Naive thymus-derived CD4-positive, alpha-beta T cell (primary cell): ENCODE measurements around the gene TMEM132D. TPM values are rescaled to one million over a fixed set of nuclear protein-coding genes. Genes with fewer than 3 reads are reported as not detected.

Source experiments
- ATAC-seq: fragments of 150-1000 bp; cut with Tn5 transposase; 2 replicates; pipeline ENCODE4 v1.10.0; 2021; ENCODE audit warnings: mild to moderate bottlenecking, moderate library complexity
- CTCF ChIA-PET: fragments of 350-600 bp; sonication (Branson Sonifier 250); formaldehyde crosslinking; loops from one replicate; lab custom pipeline; 2021; ENCODE audit warnings: antibody characterized with exemption; lab: Charles Lee
- POLR2A ChIA-PET: fragments of 350-600 bp; sonication (Branson Sonifier 250); formaldehyde crosslinking; loops from one replicate; lab custom pipeline; 2021; ENCODE audit warnings: antibody characterized with exemption, inconsistent platforms; lab: Charles Lee
- DNase-seq, 9 donors: peaks; one replicate each; pipeline versions ENCODE4 v3.0.0 to v3.0.0-alpha.2; 2020 to 2022; ENCODE audit warnings: mixed read lengths in 1 of 9
- H3K27ac ChIP-seq: one replicate; pipeline ENCODE4 v1.7.0; 2013; ENCODE audit warnings: mild to moderate bottlenecking, low read depth, low read length, moderate library complexity
- H3K27me3 ChIP-seq, 2 donors: one replicate each; pipeline ENCODE4 v1.7.0; 2013; ENCODE audit warnings: low read length in 2 of 2, mild to moderate bottlenecking in 2 of 2, moderate library complexity in 2 of 2; ENCODE audit not compliant: control insufficient read depth in 2 of 2, insufficient read depth in 2 of 2
- H3K36me3 ChIP-seq, 3 experiments: 1 replicate in 2 of 3; 2 replicates in 1 of 3; pipeline ENCODE4 v1.7.0; 2013; ENCODE audit warnings: low read length in 3 of 3, mild to moderate bottlenecking in 3 of 3, moderate library complexity in 1 of 3; ENCODE audit not compliant: insufficient read depth in 3 of 3, control insufficient read depth in 2 of 3
- H3K4me1 ChIP-seq, 2 donors: one replicate each; pipeline ENCODE4 v1.7.0; 2013; ENCODE audit warnings: low read length in 2 of 2, mild to moderate bottlenecking in 2 of 2, moderate library complexity in 1 of 2; ENCODE audit not compliant: control insufficient read depth in 2 of 2, insufficient read depth in 2 of 2
- H3K4me3 ChIP-seq: 2 replicates; pipeline ENCODE4 v1.7.0; 2013; ENCODE audit warnings: mild to moderate bottlenecking, low read length
- H3K9me3 ChIP-seq, 3 experiments: 1 replicate in 2 of 3; 2 replicates in 1 of 3; pipeline ENCODE4 v1.7.0; 2013; ENCODE audit warnings: low read length in 3 of 3; ENCODE audit not compliant: control insufficient read depth in 2 of 3
- H3K27ac Mint-ChIP-seq, 9 donors: one replicate each; pipeline ENCODE4 v1.8.0; 2020 to 2022; ENCODE audit warnings: mixed read lengths in 9 of 9, mild to moderate bottlenecking in 8 of 9, moderate library complexity in 5 of 9, inconsistent platforms in 2 of 9
- H3K27me3 Mint-ChIP-seq, 5 donors: one replicate each; pipeline ENCODE4 v1.8.0; 2021 to 2022; ENCODE audit warnings: mixed read lengths in 5 of 5, mild to moderate bottlenecking in 1 of 5
- H3K36me3 Mint-ChIP-seq, 5 donors: one replicate each; pipeline ENCODE4 v1.8.0; 2020 to 2022; ENCODE audit warnings: mixed read lengths in 5 of 5, mild to moderate bottlenecking in 3 of 5, inconsistent platforms in 1 of 5
- H3K4me1 Mint-ChIP-seq, 7 donors: one replicate each; pipeline ENCODE4 v1.8.0; 2020 to 2022; ENCODE audit warnings: mixed read lengths in 7 of 7, mild to moderate bottlenecking in 3 of 7, inconsistent platforms in 1 of 7
- H3K4me3 Mint-ChIP-seq, 10 donors: one replicate each; pipeline ENCODE4 v1.8.0; 2020 to 2022; ENCODE audit warnings: mild to moderate bottlenecking in 10 of 10, mixed read lengths in 10 of 10, moderate library complexity in 6 of 10, inconsistent platforms in 2 of 10
- H3K9me3 Mint-ChIP-seq, 11 donors: one replicate each; pipeline ENCODE4 v1.8.0; 2020 to 2022; ENCODE audit warnings: mixed read lengths in 11 of 11, mild to moderate bottlenecking in 4 of 11, inconsistent platforms in 1 of 11, moderate library complexity in 1 of 11
- intact Hi-C, 2 donors: fragments of 100-400 bp; cut with micrococcal nuclease; formaldehyde crosslinking; loops; one replicate each; pipeline ENCODE4 v1.15.1; 2023
- polyA plus RNA-seq, 2 donors: library from polyadenylated mRNA; unstranded; fragments of 300-500 nt; fragmentation: Illumina TruSeq; gene quantifications; one replicate each; pipeline ENCODE4 v1.2.3, GENCODE V29; 2021
- total RNA-seq, 6 experiments: library from RNA in 5 of 6; stranded (reverse) in 5 of 6; gene quantifications; 1 replicate in 5 of 6; 2 replicates in 1 of 6; pipeline ENCODE4 v1.2.3 and lab custom pipeline; 2021 to 2026

TMEM132D gene
- total and polyA plus RNA-seq, 7 experiments from 2014 or later = not detected

DNA sequence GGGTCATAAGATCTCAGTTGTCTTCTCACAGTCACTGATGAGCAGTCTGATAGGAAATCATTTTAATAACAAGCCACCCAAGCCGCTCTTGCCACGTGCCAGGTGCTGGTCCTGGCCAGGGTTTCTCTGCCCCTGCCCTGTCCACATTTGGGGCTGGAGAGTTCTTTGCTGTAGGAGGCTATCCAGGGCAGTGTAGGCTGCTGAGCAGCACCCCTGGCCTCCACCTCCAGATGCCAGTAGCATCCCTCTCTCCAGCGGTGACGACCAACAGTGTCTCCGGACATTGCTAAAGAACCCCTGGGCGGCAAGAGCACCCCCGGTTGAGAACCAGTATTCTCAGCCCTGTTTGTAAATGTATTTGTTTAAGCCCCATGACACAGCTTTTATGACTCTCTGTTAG, 806.9 kb downstream of the TMEM132D start:
- H3K4me1 Mint-ChIP-seq = no peaks in the 10 kb centered on the region
- ATAC-seq = no peak

DNA sequence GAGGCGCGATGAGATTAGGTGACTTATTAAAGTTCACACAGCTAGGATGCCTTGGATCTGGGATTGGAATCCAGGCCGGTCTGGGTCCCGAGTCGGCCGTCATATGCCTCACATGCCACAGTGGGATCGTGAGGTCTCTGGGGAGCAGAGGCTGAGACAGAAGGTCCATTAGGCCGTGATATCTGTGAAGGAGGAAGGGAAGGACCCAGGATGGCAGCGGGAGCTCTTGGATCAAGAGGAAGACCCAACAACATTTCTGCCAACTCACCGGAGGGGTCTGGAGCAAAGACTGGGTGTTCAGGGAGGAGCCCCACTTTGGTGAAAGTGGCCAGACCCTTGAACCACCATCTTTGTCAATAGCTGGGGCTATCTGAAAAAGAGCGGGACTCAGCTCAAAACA, 807.6 kb downstream of the TMEM132D start:
- DNase-seq (no peak), ATAC-seq (no peak)
- Histone ChIP-seq H3K36me3 (no peaks in the 10 kb centered on the region), H3K9me3 (peaks cover 0 to 4% (median 0%) of the 10 kb centered on the region in 3 experiments), H3K27ac (no peak overlapping the region), H3K4me1 (no peaks in the 10 kb centered on the region), H3K4me3 (no peak overlapping the region), H3K27me3 (no peaks in the 10 kb centered on the region)
- intact Hi-C loops = no loop called here
- no peaks in the 10 kb centered on the region for H3K4me1 Mint-ChIP-seq
- H3K9me3 Mint-ChIP-seq = peaks cover 0 to 9% (median 2%) of the 10 kb centered on the region in 11 donors
- H3K27me3 Mint-ChIP-seq = no peaks in the 10 kb centered on the region
- H3K27ac Mint-ChIP-seq = no peak overlapping the region
- POLR2A ChIA-PET = no interaction called here
- no peak overlapping the region for H3K4me3 Mint-ChIP-seq
- CTCF ChIA-PET = no interaction called here
- no peaks in the 10 kb centered on the region for H3K36me3 Mint-ChIP-seq

More for the DNA sequence above, 806.9 kb downstream of the TMEM132D start:
- Histone ChIP-seq H3K27ac (no peak overlapping the region), H3K4me3 (no peak overlapping the region), H3K27me3 (no peaks in the 10 kb centered on the region), H3K36me3 (no peaks in the 10 kb centered on the region), H3K9me3 (peaks cover 0 to 4% (median 0%) of the 10 kb centered on the region in 3 experiments), H3K4me1 (no peaks in the 10 kb centered on the region)
- CTCF ChIA-PET = no interaction called here
- no peak for DNase-seq
- POLR2A ChIA-PET = no interaction called here
- Mint-ChIP-seq H3K4me3 (no peak overlapping the region), H3K27ac (no peak overlapping the region), H3K9me3 (peaks cover 0 to 9% (median 2%) of the 10 kb centered on the region in 11 donors), H3K36me3 (no peaks in the 10 kb centered on the region), H3K27me3 (no peaks in the 10 kb centered on the region)
- intact Hi-C loops = no loop called here

- ATAC-seq (no peak), DNase-seq (no peak)
- Mint-ChIP-seq H3K9me3 (peaks cover 0 to 10% (median 4%) of the 10 kb centered on the region in 11 donors), H3K27ac (no peak overlapping the region), H3K4me1 (no peaks in the 10 kb centered on the region), H3K36me3 (no peaks in the 10 kb centered on the region), H3K4me3 (no peak overlapping the region), H3K27me3 (peaks cover 0 to 5% (median 0%) of the 10 kb centered on the region in 5 donors)
- CTCF ChIA-PET = no interaction called here
- H3K9me3 ChIP-seq = no peaks in the 10 kb centered on the region
- intact Hi-C loops = no loop called here
- H3K4me1 ChIP-seq = no peaks in the 10 kb centered on the region
- no peaks in the 10 kb centered on the region for H3K27me3 ChIP-seq
- H3K36me3 ChIP-seq = no peaks in the 10 kb centered on the region
- POLR2A ChIA-PET = no interaction called here
- no peak overlapping the region for H3K27ac ChIP-seq
- H3K4me3 ChIP-seq = no peak overlapping the region
Measured at GRCh38 chr12:129089576-129089975, 814.2 kb downstream of the TMEM132D start.

DNA sequence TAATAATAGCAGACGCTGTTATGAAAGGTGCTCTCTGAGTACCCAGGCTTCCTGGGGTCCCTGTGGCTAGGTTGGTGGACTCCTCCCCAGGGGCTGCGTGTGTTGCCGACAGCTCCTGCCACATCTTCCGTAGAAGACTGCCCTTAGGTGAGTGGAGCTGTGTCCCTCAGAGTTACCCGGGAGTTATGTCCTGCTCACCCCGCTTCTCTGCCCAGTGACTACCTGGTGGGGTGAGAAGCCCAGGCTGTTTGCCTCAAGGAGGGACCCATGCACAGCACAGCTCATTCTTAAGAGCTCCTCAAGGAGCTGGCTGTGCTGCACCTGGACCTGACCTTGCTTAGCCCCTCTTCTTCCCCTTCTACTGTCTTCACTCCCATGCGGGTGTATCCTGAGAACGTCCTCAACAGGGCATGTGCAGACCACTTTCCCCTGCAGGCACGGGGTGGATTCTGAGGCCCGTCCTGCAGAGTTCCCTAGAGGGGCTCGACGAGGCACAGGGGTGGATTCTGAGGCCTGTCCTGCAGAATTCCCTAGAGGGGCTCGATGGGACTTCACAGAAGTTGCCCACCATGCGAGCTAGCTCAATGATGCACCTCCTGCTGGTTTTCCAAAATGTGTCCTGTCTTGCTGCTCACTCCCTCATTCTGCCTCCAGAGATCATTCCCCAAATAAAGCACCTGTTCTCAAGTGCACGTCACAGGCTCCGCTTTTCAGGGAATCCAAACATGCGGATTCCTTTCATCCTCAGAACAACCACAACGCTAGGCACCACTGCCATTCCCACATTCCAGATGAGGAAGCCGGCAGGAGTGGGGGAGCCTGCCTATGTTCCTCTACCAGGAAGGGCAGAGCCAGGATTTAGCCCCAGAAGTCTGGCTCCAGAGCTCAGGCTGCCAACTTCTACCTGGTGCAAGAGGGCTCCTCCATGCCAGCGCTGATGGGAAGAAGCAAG, 818.7 kb downstream of the TMEM132D start:
- POLR2A ChIA-PET = no interaction called here
- Mint-ChIP-seq H3K27me3 (peaks cover 0 to 6% (median 0%) of the 10 kb centered on the region in 5 donors), H3K36me3 (no peaks in the 10 kb centered on the region), H3K4me1 (no peaks in the 10 kb centered on the region), H3K27ac (no peak overlapping the region), H3K4me3 (no peak overlapping the region), H3K9me3 (peaks cover 0 to 12% (median 2%) of the 10 kb centered on the region in 11 donors)
- DNase-seq (no peak), ATAC-seq (no peak)
- H3K9me3 ChIP-seq = no peaks in the 10 kb centered on the region
- H3K36me3 ChIP-seq = no peaks in the 10 kb centered on the region
- intact Hi-C loops = no loop called here
- no peak overlapping the region for H3K4me3 ChIP-seq
- H3K4me1 ChIP-seq = no peaks in the 10 kb centered on the region
- H3K27ac ChIP-seq = no peak overlapping the region
- CTCF ChIA-PET = interaction anchor here (0.7 kb wide), 1 partner anchor 36 kb away, joined by 3 read pairs; no protein-coding TSS in a partner anchor
- H3K27me3 ChIP-seq = no peaks in the 10 kb centered on the region

DNA sequence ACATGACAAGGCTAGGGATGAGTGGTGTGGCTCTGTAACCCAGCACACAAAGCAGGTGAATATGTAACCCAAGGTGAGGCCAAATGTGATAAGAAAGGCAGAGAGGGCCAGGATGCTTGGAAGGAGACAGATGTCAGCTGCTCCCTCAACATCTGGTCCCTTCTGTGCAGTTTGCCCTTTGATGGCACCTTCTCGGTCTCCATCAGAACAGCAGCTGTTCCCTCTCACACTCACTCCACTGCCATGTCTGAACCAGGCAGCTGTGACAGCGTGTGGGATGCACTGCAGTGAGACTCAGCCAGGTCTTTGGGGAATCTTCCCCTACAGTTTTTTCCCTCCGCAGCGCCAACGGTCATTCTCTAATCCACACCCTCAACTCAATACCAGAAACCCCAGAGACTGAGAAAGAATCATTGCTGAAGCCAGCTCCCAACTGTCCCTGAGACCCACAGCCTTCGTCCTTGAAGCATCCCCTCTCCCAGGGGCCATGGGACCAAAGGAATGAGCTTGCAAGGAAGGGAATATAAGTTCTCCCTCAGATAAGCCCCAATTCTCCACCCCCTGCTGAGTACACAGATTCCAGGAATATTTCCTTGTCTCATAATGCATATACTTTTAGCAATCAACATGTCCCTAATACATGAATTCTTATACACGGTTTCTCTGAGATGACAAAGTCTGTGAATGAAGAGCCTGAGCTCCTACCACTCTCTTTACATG, 820.5 kb downstream of the TMEM132D start:
- Mint-ChIP-seq H3K4me3 (no peak overlapping the region), H3K36me3 (no peaks in the 10 kb centered on the region), H3K9me3 (peaks cover 0 to 8% (median 0%) of the 10 kb centered on the region in 11 donors), H3K27me3 (peaks cover 0 to 6% (median 0%) of the 10 kb centered on the region in 5 donors), H3K27ac (no peak overlapping the region), H3K4me1 (no peaks in the 10 kb centered on the region)
- no peak overlapping the region for H3K27ac ChIP-seq
- POLR2A ChIA-PET = no interaction called here
- DNase-seq = no peak
- no peaks in the 10 kb centered on the region for H3K4me1 ChIP-seq
- no peaks in the 10 kb centered on the region for H3K27me3 ChIP-seq
- no peaks in the 10 kb centered on the region for H3K36me3 ChIP-seq
- no peak overlapping the region for H3K4me3 ChIP-seq
- intact Hi-C loops = no loop called here
- no peak for ATAC-seq
- H3K9me3 ChIP-seq = no peaks in the 10 kb centered on the region
- CTCF ChIA-PET = no interaction called here

GRCh38 chr12:129082441-129082840, 821.4 kb downstream of the TMEM132D start:
- Mint-ChIP-seq H3K4me3 (no peak overlapping the region), H3K27ac (no peak overlapping the region), H3K27me3 (peaks cover 0 to 6% (median 0%) of the 10 kb centered on the region in 5 donors), H3K36me3 (no peaks in the 10 kb centered on the region), H3K4me1 (no peaks in the 10 kb centered on the region), H3K9me3 (peaks cover 0 to 12% (median 0%) of the 10 kb centered on the region in 11 donors)
- intact Hi-C loops = no loop called here
- no peaks in the 10 kb centered on the region for H3K4me1 ChIP-seq
- no peak overlapping the region for H3K4me3 ChIP-seq
- no peaks in the 10 kb centered on the region for H3K27me3 ChIP-seq
- POLR2A ChIA-PET = no interaction called here
- DNase-seq (no peak), ATAC-seq (no peak)
- no peak overlapping the region for H3K27ac ChIP-seq
- CTCF ChIA-PET = no interaction called here
- no peaks in the 10 kb centered on the region for H3K36me3 ChIP-seq
- H3K9me3 ChIP-seq = no peaks in the 10 kb centered on the region
